Esophagus (tissue), 2 donors: ENCODE measurements around the gene PITPNC1. TPM values are rescaled to one million over a fixed set of nuclear protein-coding genes. Genes with fewer than 3 reads are reported as not detected.
"Not testable (repeated sequence)": the region's sequence is repeated elsewhere in the genome, so short reads cannot be mapped to it uniquely, and the experiment has no call there.

ENCODE experiments used
- H3K27ac ChIP-seq, 2 donors: one replicate each; pipeline ENCODE4 v1.5.1; 2013; ENCODE audit warnings: low read depth in 2 of 2, mild to moderate bottlenecking in 2 of 2, inconsistent platforms in 1 of 2, low read length in 1 of 2, moderate library complexity in 1 of 2
- H3K27me3 ChIP-seq, 2 donors: one replicate each; pipeline ENCODE4 v1.6.1; 2013; ENCODE audit warnings: low read length in 2 of 2, control low read depth in 1 of 2, mild to moderate bottlenecking in 1 of 2; ENCODE audit not compliant: insufficient read depth in 2 of 2, control insufficient read depth in 1 of 2
- H3K36me3 ChIP-seq, 2 donors: one replicate each; pipeline ENCODE4 v1.6.1; 2013; ENCODE audit warnings: low read length in 1 of 2; ENCODE audit not compliant: control insufficient read depth in 2 of 2, insufficient read depth in 2 of 2
- H3K4me1 ChIP-seq, 2 donors: one replicate each; pipeline ENCODE4 v1.6.1; 2013; ENCODE audit warnings: low read length in 1 of 2; ENCODE audit not compliant: control insufficient read depth in 2 of 2, insufficient read depth in 2 of 2
- H3K4me3 ChIP-seq, 2 donors: one replicate each; pipeline ENCODE4 v1.5.1; 2013; ENCODE audit warnings: low read length in 2 of 2, mild to moderate bottlenecking in 2 of 2, low read depth in 1 of 2, moderate library complexity in 1 of 2
- H3K9me3 ChIP-seq, 2 donors: one replicate each; pipeline ENCODE4 v1.6.1; 2013; ENCODE audit warnings: mild to moderate bottlenecking in 2 of 2, low read depth in 1 of 2, low read length in 1 of 2, moderate library complexity in 1 of 2; ENCODE audit not compliant: control insufficient read depth in 2 of 2, insufficient read depth in 1 of 2
- WGBS, 2 donors: extraction: QIAGEN DNeasy Blood & Tissue Kit; methylation state at CpG; one replicate each; pipeline ENCODE4 v1.1.7; 2013; 5-methylcytosine and 5-hydroxymethylcytosine counted together
- polyA plus RNA-seq, 2 donors: library from polyadenylated mRNA; stranded (reverse); fragments of 200-250 nt; gene quantifications; one replicate each; pipeline ENCODE4 v1.2.3, GENCODE V29; 2013
- donor health status: healthy with polysubstance abuse.
- donor health status: Bipolar disorder and iron deficiency.

PITPNC1 gene
- polyA plus RNA-seq, 2 donors, result 7.9 to 9.6 TPM

GRCh38 chr17:67422897-67423296 lies 45.8 kb downstream of the PITPNC1 start:
- H3K36me3 ChIP-seq, result no peaks in the 10 kb centered on the region
- WGBS, 2 donors, result 65 to 67% methylated on average over 4 of the region's 4 CpGs
- no peaks in the 10 kb centered on the region for H3K27me3 ChIP-seq
- H3K27ac ChIP-seq, result peak overlapping the region; percentile 88 to 89
- H3K4me3 ChIP-seq, result no peak overlapping the region
- H3K4me1 ChIP-seq, result peaks cover 0 to 8% of the 10 kb centered on the region in 2 donors
- H3K9me3 ChIP-seq, result no peaks in the 10 kb centered on the region

- H3K4me3 ChIP-seq, result no peak overlapping the region
- H3K9me3 ChIP-seq, result no peaks in the 10 kb centered on the region
- peaks cover 0 to 8% of the 10 kb centered on the region in 2 donors for H3K4me1 ChIP-seq
- 98 to 99% methylated on average over 5 of the region's 5 CpGs for WGBS, 2 donors
- H3K36me3 ChIP-seq, result no peaks in the 10 kb centered on the region
- H3K27me3 ChIP-seq, result no peaks in the 10 kb centered on the region
- H3K27ac ChIP-seq, result no peak overlapping the region
Observed at GRCh38 chr17:67425571-67426160, 48.6 kb downstream of the PITPNC1 start.

DNA sequence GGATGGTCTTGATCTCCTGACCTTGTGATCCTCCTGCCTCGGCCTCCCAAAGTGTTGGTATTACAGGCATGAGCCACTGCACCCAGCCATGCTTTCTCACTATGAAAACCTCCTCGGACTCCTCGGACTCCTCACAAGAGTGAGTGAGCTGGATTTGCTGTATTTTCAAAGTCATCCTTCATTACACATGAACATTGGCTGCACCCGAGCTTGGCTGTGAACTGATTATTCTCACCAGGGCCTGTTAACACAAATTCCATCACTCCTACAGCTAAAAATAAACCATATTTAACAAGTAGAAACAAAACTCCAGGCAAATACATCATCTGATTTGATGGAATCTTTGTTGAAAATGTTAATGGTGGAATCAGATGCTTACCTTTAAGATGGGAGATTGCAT lies 50.3 kb downstream of the PITPNC1 start:
- WGBS, 2 donors, result 57 to 64% methylated on average over 4 of the region's 4 CpGs
- Histone ChIP-seq H3K4me3 (no peak overlapping the region), H3K27ac (peak overlapping the region in 1 of 2 donors; percentile 10), H3K4me1 (peaks cover 0 to 5% of the 10 kb centered on the region in 2 donors), H3K27me3 (no peaks in the 10 kb centered on the region), H3K36me3 (no peaks in the 10 kb centered on the region), H3K9me3 (no peaks in the 10 kb centered on the region)

- not testable (repeated sequence) for H3K36me3 ChIP-seq, H3K9me3 ChIP-seq, H3K27ac ChIP-seq, H3K4me1 ChIP-seq, H3K4me3 ChIP-seq, H3K27me3 ChIP-seq
- 96 to 97% methylated on average over 4 of the region's 4 CpGs for WGBS, 2 donors
Observed at GRCh38 chr17:67430515-67430914, 53.4 kb downstream of the PITPNC1 start.

DNA sequence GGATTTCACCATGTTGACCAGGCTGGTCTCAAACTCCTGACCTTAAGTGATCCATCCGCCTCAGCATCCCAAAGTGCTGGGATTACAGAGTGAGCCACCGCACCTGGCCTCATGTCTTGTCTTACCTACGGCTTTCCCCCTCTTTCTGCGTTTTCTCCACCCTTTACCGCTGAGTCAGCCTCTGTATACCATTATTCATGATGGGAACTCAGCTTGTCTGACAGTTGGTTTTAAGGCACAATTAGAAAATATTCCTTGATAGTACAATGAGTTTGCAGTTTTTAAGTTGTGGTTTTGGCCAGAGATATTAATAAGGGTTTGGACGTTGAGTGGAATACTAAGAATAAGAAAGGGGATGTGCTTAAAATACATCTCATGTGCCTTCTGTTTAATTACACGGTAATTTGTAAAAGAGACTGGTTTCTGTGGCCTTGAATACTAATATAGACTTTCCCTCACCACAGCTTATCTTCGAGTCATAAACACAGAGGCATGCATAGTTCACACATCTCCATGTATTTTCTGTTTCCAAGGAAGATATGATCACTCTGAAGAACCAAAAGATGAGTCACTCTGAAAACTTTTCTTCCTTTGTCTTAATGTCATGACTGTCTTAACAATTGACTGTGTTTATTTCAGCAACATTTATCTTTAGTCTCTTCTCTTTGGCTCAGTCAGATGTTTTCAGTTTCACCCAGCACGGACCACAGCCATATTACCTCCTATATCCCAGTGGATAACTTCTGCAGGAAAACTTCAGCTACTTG lies 54.4 kb downstream of the PITPNC1 start:
- H3K27me3 ChIP-seq, result no peaks in the 10 kb centered on the region
- H3K36me3 ChIP-seq, result no peaks in the 10 kb centered on the region
- no peaks in the 10 kb centered on the region for H3K4me1 ChIP-seq
- no peaks in the 10 kb centered on the region for H3K9me3 ChIP-seq
- H3K27ac ChIP-seq, result peak overlapping the region; percentile 25 to 49
- WGBS, 2 donors, result 44 to 52% methylated on average over 9 of the region's 9 CpGs
- H3K4me3 ChIP-seq, result no peak overlapping the region

DNA sequence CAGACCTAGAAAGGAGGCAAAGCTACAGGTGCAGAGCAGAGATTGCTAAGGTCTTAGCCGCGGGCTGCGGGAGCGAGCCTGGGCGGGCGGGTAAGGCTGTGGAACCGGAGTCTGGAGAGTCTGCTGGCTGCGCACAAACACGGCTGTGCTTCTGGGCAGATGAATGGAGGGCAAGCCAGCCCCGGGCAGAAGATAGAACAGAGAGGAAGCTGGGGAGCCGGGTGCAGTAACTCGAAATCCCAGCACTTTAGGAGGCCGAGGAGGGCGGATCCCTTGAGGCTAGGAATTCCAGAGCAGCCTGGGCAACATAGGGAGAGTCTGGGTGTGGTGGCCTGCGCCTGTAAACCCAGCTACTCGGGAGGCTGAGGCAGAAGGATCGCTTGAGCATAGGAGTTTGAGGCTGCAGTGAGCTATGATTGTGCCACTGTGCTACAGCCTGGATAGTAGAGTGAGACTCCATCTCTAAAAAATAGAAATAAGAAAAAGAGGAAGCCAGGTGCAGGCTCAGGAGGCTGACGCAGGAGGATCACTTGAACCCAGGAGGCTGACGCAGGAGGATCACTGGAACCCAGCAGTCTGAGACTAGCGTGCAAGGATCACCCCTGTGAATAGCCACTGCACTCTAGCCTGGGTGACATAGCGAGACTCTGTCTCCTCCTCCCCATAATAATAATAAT lies 56.3 kb downstream of the PITPNC1 start:
- no peaks in the 10 kb centered on the region for H3K9me3 ChIP-seq
- no peaks in the 10 kb centered on the region for H3K36me3 ChIP-seq
- H3K27ac ChIP-seq, result no peak overlapping the region
- H3K4me3 ChIP-seq, result no peak overlapping the region
- WGBS, 2 donors, result 79 to 83% methylated on average over 21 of the region's 21 CpGs
- peaks cover 0 to 4% of the 10 kb centered on the region in 2 donors for H3K4me1 ChIP-seq
- no peaks in the 10 kb centered on the region for H3K27me3 ChIP-seq

DNA sequence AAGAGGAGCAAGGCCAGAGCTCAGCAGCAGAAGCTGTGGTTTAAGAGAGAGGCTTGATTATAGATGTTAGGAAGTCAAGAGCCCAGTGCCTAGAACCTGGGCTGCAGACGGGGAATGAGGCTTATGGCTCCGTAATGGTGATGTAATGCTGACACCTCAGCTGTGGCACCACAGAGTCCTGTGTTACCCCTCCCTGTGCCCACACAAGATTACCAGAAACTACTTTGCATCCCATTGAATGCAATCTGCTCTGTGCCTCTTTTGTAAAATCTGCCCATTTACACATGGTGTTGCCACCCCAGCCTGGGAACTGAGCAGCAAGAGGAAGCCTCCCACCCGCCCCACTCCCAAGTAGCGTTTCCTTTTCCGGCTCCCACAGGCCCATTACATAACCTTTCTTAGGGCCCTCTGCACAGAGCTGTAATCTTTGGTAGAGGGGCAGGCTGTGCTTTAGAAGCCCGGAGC lies 57.0 kb downstream of the PITPNC1 start:
- H3K27ac ChIP-seq, result peak overlapping the region in 1 of 2 donors; percentile 66
- WGBS, 2 donors, result 61 to 67% methylated on average over 6 of the region's 6 CpGs
- H3K4me1 ChIP-seq, result peaks cover 0 to 4% of the 10 kb centered on the region in 2 donors
- no peaks in the 10 kb centered on the region for H3K27me3 ChIP-seq
- no peaks in the 10 kb centered on the region for H3K36me3 ChIP-seq
- H3K9me3 ChIP-seq, result no peaks in the 10 kb centered on the region
- no peak overlapping the region for H3K4me3 ChIP-seq

- no peaks in the 10 kb centered on the region for H3K36me3 ChIP-seq
- peaks cover 0 to 4% of the 10 kb centered on the region in 2 donors for H3K4me1 ChIP-seq
- no peaks in the 10 kb centered on the region for H3K9me3 ChIP-seq
- 67 to 76% methylated on average over 5 of the region's 5 CpGs for WGBS, 2 donors
- H3K27ac ChIP-seq, result peak overlapping the region; percentile 48 to 81
- no peaks in the 10 kb centered on the region for H3K27me3 ChIP-seq
- H3K4me3 ChIP-seq, result no peak overlapping the region
Observed at GRCh38 chr17:67435122-67435521, 58.0 kb downstream of the PITPNC1 start.

- H3K4me1 ChIP-seq, result peaks cover 0 to 4% of the 10 kb centered on the region in 2 donors
- peak overlapping the region in 1 of 2 donors; percentile 54 for H3K27ac ChIP-seq
- 93 to 96% methylated on average over 5 of the region's 5 CpGs for WGBS, 2 donors
- no peaks in the 10 kb centered on the region for H3K36me3 ChIP-seq
- H3K4me3 ChIP-seq, result no peak overlapping the region
- no peaks in the 10 kb centered on the region for H3K9me3 ChIP-seq
- no peaks in the 10 kb centered on the region for H3K27me3 ChIP-seq
Observed at GRCh38 chr17:67435786-67436185, 58.7 kb downstream of the PITPNC1 start.
